ENCODE data around the gene CDH4. TPM values are rescaled to one million over a fixed set of nuclear protein-coding genes. Genes with fewer than 3 reads are reported as not detected.

Gene CDH4
- total and polyA plus RNA-seq, 2 of the 8 experiments (the other 6 are each of a cell fraction or from before 2014, with no cell fraction given), result 4.3 to 7.9 TPM

GRCh38 chr20:61629602-61630390, 377.7 kb downstream of the CDH4 start:
- Histone ChIP-seq H2BK120ac (replicated peaks; ENCODE audit: low read depth, low read length) (no peak overlapping the region), H3K14ac (ENCODE audit: insufficient read length) (no peak overlapping the region), H4K5ac (ENCODE audit: insufficient read length, low read depth, low read length) (no peak overlapping the region), H2BK15ac (ENCODE audit: low read length) (no peak overlapping the region), H2BK12ac (ENCODE audit: low read depth, low read length) (no peak overlapping the region), H3K4me2 (ENCODE audit: insufficient read depth in 1 of 2, low read depth in 2 of 2, low read length in 2 of 2) (no peak overlapping the region), H3K9me3 (ENCODE audit: insufficient read depth in 2 of 2, low read depth in 1 of 2, low read length in 1 of 2) (no peaks in the 10 kb centered on the region), H3K79me2 (ENCODE audit: control insufficient read depth in 1 of 2, insufficient read depth in 2 of 2, low read length in 2 of 2) (no peaks in the 10 kb centered on the region), H3K27me3 (replicated peaks in 1 of 4; ENCODE audit: control insufficient read depth in 3 of 4, extremely low read depth in 1 of 4, insufficient read depth in 3 of 4, low read length in 3 of 4) (peaks cover 0 to 3% (median under 1%) of the 10 kb centered on the region in 4 experiments; a peak in 3 of 7 replicates), H4K8ac (ENCODE audit: extremely low read depth, insufficient read depth, low read length) (no peak overlapping the region), H3K23ac (ENCODE audit: insufficient read length) (no peak overlapping the region), H2BK5ac (ENCODE audit: low read depth, low read length) (no peak overlapping the region; the same call in 1 of the 2 replicates), H3K4me1 (replicated peaks in 1 of 4; ENCODE audit: control insufficient read depth in 3 of 4, insufficient read depth in 4 of 4, low read length in 3 of 4) (no peaks in the 10 kb centered on the region), H3K56ac (replicated peaks; ENCODE audit: insufficient read length, low read depth, low read length) (no peak overlapping the region), H3K27ac (ENCODE audit: low read depth, low read length) (no peak overlapping the region), H4K91ac (replicated peaks; ENCODE audit: insufficient read length, low read length) (no peak overlapping the region), H3K18ac (ENCODE audit: extremely low read depth, low read length) (no peak overlapping the region), H3K4ac (replicated peaks; ENCODE audit: insufficient read length, low read depth, low read length) (no peak overlapping the region), H3K23me2 (ENCODE audit: low read depth, low read length) (peaks cover 10% of the 10 kb centered on the region; the same call in 1 of the 2 replicates), H2AK5ac (ENCODE audit: low read depth, low read length) (no peak overlapping the region), H3K36me3 (ENCODE audit: control insufficient read depth in 2 of 4, insufficient read depth in 4 of 4, low read length in 3 of 4) (no peaks in the 10 kb centered on the region), H2AFZ (ENCODE audit: low read length) (no peak overlapping the region), H3K79me1 (ENCODE audit: low read depth, low read length) (0 out of 2 replicates have a peak, but pooled peaks cover 2% of the 10 kb centered on the region), H2BK20ac (ENCODE audit: low read length) (no peak overlapping the region), H3K9ac (replicated peaks in 1 of 4; ENCODE audit: extremely low read depth in 1 of 4, low read depth in 3 of 4, low read length in 3 of 4) (no peak overlapping the region), H4K20me1 (replicated peaks in 1 of 2; ENCODE audit: control insufficient read depth in 1 of 2, insufficient read depth in 2 of 2, low read length in 2 of 2) (peaks cover 2 to 5% of the 10 kb centered on the region in 2 experiments), H3K4me3 (ENCODE audit: extremely low read depth in 1 of 4, insufficient read depth in 2 of 4, low read depth in 3 of 4, low read length in 4 of 4) (no peak overlapping the region)
- no peak for DNase-seq (ENCODE audit: low read depth in 1 of 2, low spot score in 2 of 2)
- FAIRE-seq, result no peak
- ChIA-PET POLR2A (ENCODE audit: partially characterized antibody) (no interaction called here), CTCF (ENCODE audit: partially characterized antibody) (interaction anchor here (1.0 to 2.3 kb wide), 4 partner anchors 13 to 267 kb away, joined by 3 to 11 read pairs (median 4); no protein-coding TSS in a partner anchor)
- WGBS, 2 experiments (ENCODE audit: extremely low coverage in 1 of 2, insufficient coverage in 1 of 2, insufficient read length in 1 of 2, insufficient replicate concordance in 2 of 2, low coverage in 1 of 2, low lambda C conversion rate in 2 of 2, missing lambda C conversion rate in 1 of 2), result 86% methylated on average over 24 of the region's 25 CpGs; no CpG with 5 or more reads in 1 of the 2 experiments
- TF ChIP-seq CEBPB (IDR thresholded peaks at IDR 0.05; ENCODE audit: low read depth, low read length) (no peak), EP300 (IDR thresholded peaks at IDR 0.05; ENCODE audit: borderline replicate concordance in 1 of 2, low read depth in 2 of 2, low read length in 2 of 2) (no peak), ATF3 (IDR thresholded peaks at IDR 0.05; ENCODE audit: insufficient read depth, low read depth, low read length) (no peak), ZNF274 (IDR thresholded peaks at IDR 0.05; ENCODE audit: borderline replicate concordance, extremely low read depth, low read length) (no peak), NRF1 (IDR thresholded peaks at IDR 0.05; ENCODE audit: low read depth, low read length) (no peak), PHF8 (conservative IDR thresholded peaks at IDR 0.05; ENCODE audit: low read depth, low read length) (no peak), TAF7 (optimal IDR thresholded peaks at IDR 0.05; ENCODE audit: borderline replicate concordance, low read depth, low read length) (no peak), KDM1A (IDR thresholded peaks at IDR 0.05; ENCODE audit: borderline replicate concordance, low read length) (no peak), TCF12 (IDR thresholded peaks at IDR 0.05; ENCODE audit: low read depth, low read length) (no peak), EZH2 (IDR thresholded peaks at IDR 0.05; ENCODE audit: low read depth, low read length, severe bottlenecking) (no peak)

Measured in H1 (cell line).